ENCODE measurements around the gene COPRS. TPM values are rescaled to one million over a fixed set of nuclear protein-coding genes. Genes with fewer than 3 reads are reported as not detected.
"Not testable (repeated sequence)": the region's sequence is repeated elsewhere in the genome, so short reads cannot be mapped to it uniquely, and the experiment has no call there.

Gene COPRS
- polyA plus RNA-seq, 3 donors, result 11.7 to 40.0 (median 38.9) TPM

DNA sequence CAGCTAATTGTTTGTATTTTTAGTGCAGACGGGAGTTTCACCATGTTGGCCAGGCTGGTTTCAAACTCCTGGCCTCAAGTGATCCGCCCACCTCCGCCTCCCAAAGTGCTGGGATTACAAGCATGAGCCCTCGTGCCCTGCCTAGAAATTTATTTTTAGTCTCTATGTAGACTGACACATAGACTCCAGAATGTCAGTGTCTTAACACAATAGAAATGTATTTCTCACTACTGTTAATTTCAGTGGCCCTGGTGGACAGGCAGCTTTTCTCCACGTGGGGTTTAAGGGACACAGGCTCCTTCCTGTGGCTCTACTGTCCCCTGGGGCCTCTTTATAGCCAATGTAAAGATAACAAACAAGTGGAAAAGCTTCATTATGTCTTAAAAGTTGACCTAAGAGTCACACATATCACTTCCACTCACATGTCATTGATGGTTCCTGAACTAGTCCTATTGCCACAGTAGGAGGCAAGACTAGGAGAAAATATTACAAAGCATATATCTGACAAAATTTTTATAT is 43.8 kb downstream of the COPRS start:
- peaks cover 0 to 2% (median 2%) of the 10 kb centered on the region in 3 donors for H3K27me3 Mint-ChIP-seq (ENCODE audit: low read depth in 3 of 3)
- no peaks in the 10 kb centered on the region for H4K20me1 ChIP-seq (ENCODE audit: insufficient read depth, low read length)
- H3K9ac ChIP-seq (ENCODE audit: insufficient read depth, low read length, poor library complexity, severe bottlenecking), result no peak overlapping the region
- no peaks in the 10 kb centered on the region for H3K79me2 ChIP-seq (ENCODE audit: insufficient read depth, low read length)
- no peak overlapping the region for H3K4me2 ChIP-seq (replicated peaks; ENCODE audit: extremely low read depth, low read length, poor library complexity, severe bottlenecking)
- H3K4me3 ChIP-seq (replicated peaks in 1 of 3; ENCODE audit: low read depth in 2 of 3, low read length in 3 of 3), result no peak overlapping the region
- WGBS (ENCODE audit: insufficient coverage), result 100% methylated on average over 3 of the region's 5 CpGs
- no peak overlapping the region for H3K27ac ChIP-seq (ENCODE audit: low read depth in 1 of 2, low read length in 2 of 2)
- no peak overlapping the region for H3K27ac Mint-ChIP-seq
- no peak for DNase-seq
- peaks cover 4% of the 10 kb centered on the region for H3K4me1 Mint-ChIP-seq
- H3K36me3 Mint-ChIP-seq, result no peaks in the 10 kb centered on the region
- peaks cover 0 to 10% (median 5%) of the 10 kb centered on the region in 7 donors for H3K9me3 Mint-ChIP-seq
- TF ChIP-seq, protein P1, sequence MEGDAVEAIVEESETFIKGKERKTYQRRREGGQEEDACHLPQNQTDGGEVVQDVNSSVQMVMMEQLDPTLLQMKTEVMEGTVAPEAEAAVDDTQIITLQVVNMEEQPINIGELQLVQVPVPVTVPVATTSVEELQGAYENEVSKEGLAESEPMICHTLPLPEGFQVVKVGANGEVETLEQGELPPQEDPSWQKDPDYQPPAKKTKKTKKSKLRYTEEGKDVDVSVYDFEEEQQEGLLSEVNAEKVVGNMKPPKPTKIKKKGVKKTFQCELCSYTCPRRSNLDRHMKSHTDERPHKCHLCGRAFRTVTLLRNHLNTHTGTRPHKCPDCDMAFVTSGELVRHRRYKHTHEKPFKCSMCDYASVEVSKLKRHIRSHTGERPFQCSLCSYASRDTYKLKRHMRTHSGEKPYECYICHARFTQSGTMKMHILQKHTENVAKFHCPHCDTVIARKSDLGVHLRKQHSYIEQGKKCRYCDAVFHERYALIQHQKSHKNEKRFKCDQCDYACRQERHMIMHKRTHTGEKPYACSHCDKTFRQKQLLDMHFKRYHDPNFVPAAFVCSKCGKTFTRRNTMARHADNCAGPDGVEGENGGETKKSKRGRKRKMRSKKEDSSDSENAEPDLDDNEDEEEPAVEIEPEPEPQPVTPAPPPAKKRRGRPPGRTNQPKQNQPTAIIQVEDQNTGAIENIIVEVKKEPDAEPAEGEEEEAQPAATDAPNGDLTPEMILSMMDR (IDR thresholded peaks at IDR 0.05), result no peak
- H3K9me3 ChIP-seq (replicated peaks in 1 of 2; ENCODE audit: control insufficient read depth in 1 of 2, insufficient read depth in 1 of 2, low read length in 2 of 2), result peaks cover 0 to 3% of the 10 kb centered on the region in 2 donors
- no peaks in the 10 kb centered on the region for H3K36me3 ChIP-seq (replicated peaks in 1 of 2; ENCODE audit: control insufficient read depth in 1 of 2, insufficient read depth in 2 of 2, low read length in 2 of 2)
- intact Hi-C loops (cut with micrococcal nuclease), result no loop called here
- H3K4me1 ChIP-seq (ENCODE audit: control insufficient read depth in 1 of 2, insufficient read depth in 2 of 2, low read length in 2 of 2), result no peaks in the 10 kb centered on the region
- no peaks in the 10 kb centered on the region for H3K27me3 ChIP-seq (ENCODE audit: control insufficient read depth in 2 of 2, insufficient read depth in 2 of 2, low read length in 2 of 2)
- no peak overlapping the region for H3K4me3 Mint-ChIP-seq
- no peak overlapping the region for H2AFZ ChIP-seq (ENCODE audit: insufficient read depth, low read depth, low read length, poor library complexity, severe bottlenecking)

DNA sequence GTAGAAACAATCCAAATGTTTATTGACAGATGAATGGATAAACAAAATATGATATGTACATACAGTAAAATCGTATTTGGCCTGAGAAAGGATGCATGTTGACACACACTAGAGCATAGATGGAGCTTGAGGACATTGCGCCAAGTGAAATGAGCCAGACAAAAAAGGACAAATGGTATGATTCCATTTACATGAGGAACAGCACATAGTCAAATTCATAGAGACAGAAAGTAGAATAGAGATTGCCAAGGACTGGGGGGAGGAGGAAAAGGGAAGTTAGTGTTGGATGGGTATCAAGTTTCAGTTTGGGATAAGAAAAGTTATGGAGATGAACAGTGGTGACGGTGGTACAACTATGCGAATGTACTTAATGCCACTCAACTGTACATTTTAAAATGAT is 47.9 kb downstream of the COPRS start:
- no peak overlapping the region for H3K9ac ChIP-seq (ENCODE audit: insufficient read depth, low read length, poor library complexity, severe bottlenecking)
- Mint-ChIP-seq H3K4me1 (peaks cover 4% of the 10 kb centered on the region), H3K9me3 (peaks cover 0 to 3% (median 0%) of the 10 kb centered on the region in 7 donors), H3K36me3 (no peaks in the 10 kb centered on the region), H3K27me3 (ENCODE audit: low read depth in 3 of 3) (peaks cover 1 to 5% (median 2%) of the 10 kb centered on the region in 3 donors), H3K27ac (no peak overlapping the region), H3K4me3 (no peak overlapping the region)
- no peaks in the 10 kb centered on the region for H3K9me3 ChIP-seq (replicated peaks in 1 of 2; ENCODE audit: control insufficient read depth in 1 of 2, insufficient read depth in 1 of 2, low read length in 2 of 2)
- no peak overlapping the region for H3K27ac ChIP-seq (ENCODE audit: low read depth in 1 of 2, low read length in 2 of 2)
- TF ChIP-seq, protein P1 (IDR thresholded peaks at IDR 0.05), result no peak
- no CpG with 5 or more reads among the region's 4 CpGs for WGBS (ENCODE audit: insufficient coverage)
- H3K4me3 ChIP-seq (replicated peaks in 1 of 3; ENCODE audit: low read depth in 2 of 3, low read length in 3 of 3), result no peak overlapping the region
- no peak overlapping the region for H2AFZ ChIP-seq (ENCODE audit: insufficient read depth, low read depth, low read length, poor library complexity, severe bottlenecking)
- no peak overlapping the region for H3K4me2 ChIP-seq (replicated peaks; ENCODE audit: extremely low read depth, low read length, poor library complexity, severe bottlenecking)
- no peak for DNase-seq
- H3K36me3 ChIP-seq (replicated peaks in 1 of 2; ENCODE audit: control insufficient read depth in 1 of 2, insufficient read depth in 2 of 2, low read length in 2 of 2), result no peaks in the 10 kb centered on the region
- no peaks in the 10 kb centered on the region for H3K27me3 ChIP-seq (ENCODE audit: control insufficient read depth in 2 of 2, insufficient read depth in 2 of 2, low read length in 2 of 2)
- no peaks in the 10 kb centered on the region for H3K79me2 ChIP-seq (ENCODE audit: insufficient read depth, low read length)
- H4K20me1 ChIP-seq (ENCODE audit: insufficient read depth, low read length), result no peaks in the 10 kb centered on the region
- H3K4me1 ChIP-seq (ENCODE audit: control insufficient read depth in 1 of 2, insufficient read depth in 2 of 2, low read length in 2 of 2), result no peaks in the 10 kb centered on the region
- intact Hi-C loops (cut with micrococcal nuclease), result no loop called here

GRCh38 chr17:31809876-31810275 is 49.2 kb downstream of the COPRS start:
- H3K4me3 Mint-ChIP-seq; H3K27me3 Mint-ChIP-seq (ENCODE audit: low read depth in 3 of 3); H3K27me3 ChIP-seq (ENCODE audit: control insufficient read depth in 2 of 2, insufficient read depth in 2 of 2, low read length in 2 of 2); H3K4me1 ChIP-seq (ENCODE audit: control insufficient read depth in 1 of 2, insufficient read depth in 2 of 2, low read length in 2 of 2); H3K9me3 Mint-ChIP-seq; H3K4me3 ChIP-seq (replicated peaks in 1 of 3; ENCODE audit: low read depth in 2 of 3, low read length in 3 of 3); H3K79me2 ChIP-seq (ENCODE audit: insufficient read depth, low read length); H3K27ac Mint-ChIP-seq; H3K9me3 ChIP-seq (replicated peaks in 1 of 2; ENCODE audit: control insufficient read depth in 1 of 2, insufficient read depth in 1 of 2, low read length in 2 of 2); H2AFZ ChIP-seq (ENCODE audit: insufficient read depth, low read depth, low read length, poor library complexity, severe bottlenecking); DNase-seq; H3K27ac ChIP-seq (ENCODE audit: low read depth in 1 of 2, low read length in 2 of 2); H3K36me3 Mint-ChIP-seq; H4K20me1 ChIP-seq (ENCODE audit: insufficient read depth, low read length); intact Hi-C loops (cut with micrococcal nuclease); H3K9ac ChIP-seq (ENCODE audit: insufficient read depth, low read length, poor library complexity, severe bottlenecking); H3K36me3 ChIP-seq (replicated peaks in 1 of 2; ENCODE audit: control insufficient read depth in 1 of 2, insufficient read depth in 2 of 2, low read length in 2 of 2); H3K4me1 Mint-ChIP-seq; H3K4me2 ChIP-seq (replicated peaks; ENCODE audit: extremely low read depth, low read length, poor library complexity, severe bottlenecking): not testable (repeated sequence)
- 66% methylated on average over 2 of the region's 7 CpGs for WGBS (ENCODE audit: insufficient coverage)

Data from CD14-positive monocyte (primary cell).